MM.1S (cell line): ENCODE results near the gene COQ9.

ENCODE experiments used
- DNase-seq: peaks from one replicate; pipeline ENCODE4 v3.0.0-alpha.2; 2015
- H2AFZ ChIP-seq: fragments of 300-600 bp; sonication (generic); 2 replicates; pipeline ENCODE4 v1.6.0; 2016; ENCODE audit warnings: antibody characterized with exemption, low read length
- H3F3A ChIP-seq: fragments of 300-600 bp; sonication (generic); 2 replicates; pipeline ENCODE4 v1.6.1; 2016; ENCODE audit warnings: mild to moderate bottlenecking, antibody characterized with exemption, low read length, moderate library complexity, mixed read lengths; ENCODE audit not compliant: insufficient read depth
- H3K27ac ChIP-seq: fragments of 300-600 bp; sonication (generic); 2 replicates; pipeline ENCODE4 v1.5.1; 2016; ENCODE audit warnings: mild to moderate bottlenecking, low read length
- H3K27me3 ChIP-seq: fragments of 300-600 bp; sonication (generic); replicated peaks from 2 replicates; pipeline ENCODE4 v1.6.0; 2016; ENCODE audit warnings: low read length; ENCODE audit not compliant: insufficient read depth
- H3K36me3 ChIP-seq: fragments of 300-600 bp; sonication (generic); replicated peaks from 2 replicates; pipeline ENCODE4 v1.6.1; 2016; ENCODE audit warnings: mild to moderate bottlenecking, low read length, mixed read lengths; ENCODE audit not compliant: insufficient read depth
- H3K4me1 ChIP-seq: fragments of 300-600 bp; sonication (generic); 2 replicates; pipeline ENCODE4 v1.6.1; 2016; ENCODE audit warnings: low read length, mixed read lengths
- H3K4me2 ChIP-seq: fragments of 300-600 bp; sonication (generic); 2 replicates; pipeline ENCODE4 v1.6.0; 2016; ENCODE audit warnings: low read depth, low read length
- H3K4me3 ChIP-seq: fragments of 300-600 bp; sonication (generic); 2 replicates; pipeline ENCODE4 v1.5.1; 2016; ENCODE audit warnings: low read length, mixed read lengths
- H3K79me2 ChIP-seq: fragments of 300-600 bp; sonication (generic); 2 replicates; pipeline ENCODE4 v1.6.1; 2016; ENCODE audit warnings: mixed run types, low read length, mixed read lengths
- H3K9ac ChIP-seq: fragments of 300-600 bp; sonication (generic); 2 replicates; pipeline ENCODE4 v1.6.1; 2016; ENCODE audit warnings: low read length, mixed read lengths
- H3K9me2 ChIP-seq: fragments of 300-600 bp; sonication (generic); replicated peaks from 2 replicates; pipeline ENCODE4 v1.6.1; 2016; ENCODE audit warnings: mild to moderate bottlenecking, low read length, mixed read lengths; ENCODE audit not compliant: insufficient read depth
- H3K9me3 ChIP-seq: fragments of 300-600 bp; sonication (generic); replicated peaks from 2 replicates; pipeline ENCODE4 v1.6.1; 2016; ENCODE audit warnings: mild to moderate bottlenecking, low read length, mixed read lengths; ENCODE audit not compliant: insufficient read depth
- H4K20me1 ChIP-seq: fragments of 300-600 bp; sonication (generic); 2 replicates; pipeline ENCODE4 v1.6.1; 2016; ENCODE audit warnings: mild to moderate bottlenecking, low read length, moderate library complexity, mixed read lengths; ENCODE audit not compliant: insufficient read depth
- CTCF ChIP-seq: fragments of 300-600 bp; sonication (generic); IDR thresholded peaks from 2 replicates; pipeline ENCODE4 v1.5.1; 2016; ENCODE audit warnings: antibody characterized with exemption, low read length, mixed read lengths
- EZH2 ChIP-seq: fragments of 300-600 bp; sonication (generic); optimal IDR thresholded peaks from 2 replicates; pipeline ENCODE3; 2017; ENCODE audit warnings: low read depth, mild to moderate bottlenecking, antibody characterized with exemption, low read length, mixed read lengths
- EZH2phosphoT487 ChIP-seq: fragments of 300-600 bp; sonication (generic); IDR thresholded peaks from 2 replicates; pipeline ENCODE4 v1.6.1; 2018; ENCODE audit warnings: antibody characterized with exemption, low read length

COQ9 gene

GRCh38 chr16:57411362-57411976 is 35.8 kb upstream of the COQ9 start:
- DNase-seq = no peak
- TF ChIP-seq EZH2phosphoT487 (no peak), EZH2 (no peak), CTCF (no peak)
- no peaks in the 10 kb centered on the region for H3K36me3 ChIP-seq
- no peaks in the 10 kb centered on the region for H4K20me1 ChIP-seq
- no peaks in the 10 kb centered on the region for H3F3A ChIP-seq
- H3K4me1 ChIP-seq = no peaks in the 10 kb centered on the region
- no peaks in the 10 kb centered on the region for H3K79me2 ChIP-seq
- no peak overlapping the region for H3K9ac ChIP-seq
- H3K27ac ChIP-seq = no peak overlapping the region
- peaks cover 24% of the 10 kb centered on the region; the same call in 1 of the 2 replicates for H3K27me3 ChIP-seq
- no peaks in the 10 kb centered on the region for H3K9me2 ChIP-seq
- no peak overlapping the region for H3K4me3 ChIP-seq
- H3K4me2 ChIP-seq = no peak overlapping the region
- H2AFZ ChIP-seq = no peak overlapping the region
- no peaks in the 10 kb centered on the region for H3K9me3 ChIP-seq

GRCh38 chr16:57412584-57412983 is 34.7 kb upstream of the COQ9 start:
- no peak for TF ChIP-seq EZH2phosphoT487
- Histone ChIP-seq H3K27me3 (peaks cover 19% of the 10 kb centered on the region; the same call in 1 of the 2 replicates), H3K9me3 (no peaks in the 10 kb centered on the region), H3K4me1 (no peaks in the 10 kb centered on the region), H3K36me3 (no peaks in the 10 kb centered on the region), H3K79me2 (no peaks in the 10 kb centered on the region), H2AFZ (no peak overlapping the region), H3K27ac (no peak overlapping the region), H3K4me2 (no peak overlapping the region), H3K4me3 (no peak overlapping the region), H3F3A (no peaks in the 10 kb centered on the region), H4K20me1 (no peaks in the 10 kb centered on the region), H3K9me2 (no peaks in the 10 kb centered on the region), H3K9ac (no peak overlapping the region)
- no peak for DNase-seq

GRCh38 chr16:57413301-57413730 is 34.0 kb upstream of the COQ9 start:
- H3K9ac ChIP-seq = no peak overlapping the region
- DNase-seq = no peak
- H3K9me2 ChIP-seq = no peaks in the 10 kb centered on the region
- H3F3A ChIP-seq = no peaks in the 10 kb centered on the region
- TF ChIP-seq EZH2 (no peak), CTCF (no peak), EZH2phosphoT487 (no peak)
- H4K20me1 ChIP-seq = no peaks in the 10 kb centered on the region
- peaks cover 19% of the 10 kb centered on the region; the same call in 1 of the 2 replicates for H3K27me3 ChIP-seq
- no peak overlapping the region for H2AFZ ChIP-seq
- no peaks in the 10 kb centered on the region for H3K36me3 ChIP-seq
- H3K79me2 ChIP-seq = no peaks in the 10 kb centered on the region
- no peaks in the 10 kb centered on the region for H3K4me1 ChIP-seq
- H3K9me3 ChIP-seq = no peaks in the 10 kb centered on the region
- no peak overlapping the region for H3K27ac ChIP-seq
- no peak overlapping the region for H3K4me3 ChIP-seq
- H3K4me2 ChIP-seq = no peak overlapping the region

- Histone ChIP-seq H3K79me2 (no peaks in the 10 kb centered on the region), H3K4me2 (no peak overlapping the region), H2AFZ (no peak overlapping the region), H3K4me3 (no peak overlapping the region), H4K20me1 (no peaks in the 10 kb centered on the region), H3K27me3 (peaks cover 19% of the 10 kb centered on the region; the same call in 1 of the 2 replicates), H3F3A (no peaks in the 10 kb centered on the region), H3K9me2 (no peaks in the 10 kb centered on the region), H3K36me3 (no peaks in the 10 kb centered on the region), H3K4me1 (no peaks in the 10 kb centered on the region), H3K27ac (no peak overlapping the region), H3K9me3 (no peaks in the 10 kb centered on the region), H3K9ac (no peak overlapping the region)
- TF ChIP-seq EZH2phosphoT487 (no peak), EZH2 (no peak), CTCF (no peak)
- no peak for DNase-seq
Measured at GRCh38 chr16:57413733-57414132, 33.5 kb upstream of the COQ9 start.
